ENCODE results near the gene MACROD2. TPM values are rescaled to one million over a fixed set of nuclear protein-coding genes. Genes with fewer than 3 reads are reported as not detected.

MACROD2 gene
- total RNA-seq, 1 experiment from 2014 or later: 3.7 TPM

- H3K36me3 ChIP-seq (ENCODE audit: control insufficient read depth in 1 of 2, insufficient read depth in 2 of 2, low read length in 2 of 2): no peaks in the 10 kb centered on the region
- H3K9me3 ChIP-seq (ENCODE audit: control insufficient read depth in 1 of 2, insufficient read depth in 1 of 2, low read depth in 1 of 2, low read length in 2 of 2): no peaks in the 10 kb centered on the region
- no peak overlapping the region for H3K4me3 ChIP-seq (replicated peaks in 1 of 2; ENCODE audit: low read depth in 1 of 2, low read length in 2 of 2)
- H3K9ac ChIP-seq (ENCODE audit: low read length): no peak overlapping the region
- ChIA-PET POLR2A (no interaction called here), CTCF (no interaction called here), RAD21 (ENCODE audit: low non-redundant PET in 1 of 2, low total read pairs in 2 of 2, uncharacterized antibody in 2 of 2, unreplicated experiment in 2 of 2) (no interaction called here)
- H3K4me1 ChIP-seq (ENCODE audit: control insufficient read depth in 1 of 2, insufficient read depth in 2 of 2, low read length in 2 of 2): no peaks in the 10 kb centered on the region; a peak in 1 of 4 replicates
- no peaks in the 10 kb centered on the region for H3K9me2 ChIP-seq (ENCODE audit: insufficient read depth)
- H3K79me2 ChIP-seq (ENCODE audit: insufficient read depth, low read length): no peaks in the 10 kb centered on the region
- no peaks in the 10 kb centered on the region for H3K27me3 ChIP-seq (ENCODE audit: insufficient read depth, low read length)
- BruUV-seq (replicated peaks): no TSS peak
- H3K4me2 ChIP-seq (ENCODE audit: low read length): no peak overlapping the region
- DNase-seq (ENCODE audit: low read depth, low spot score) (no peak), ATAC-seq (no peak)
- no peak overlapping the region for H3K27ac ChIP-seq (ENCODE audit: low read depth, low read length)
- no peaks in the 10 kb centered on the region for H4K20me1 ChIP-seq (ENCODE audit: insufficient read depth)
- H2AFZ ChIP-seq (ENCODE audit: low read depth, low read length, poor library complexity, severe bottlenecking): no peak overlapping the region
- intact Hi-C loops (cut with micrococcal nuclease): no loop called here
- TF ChIP-seq POLR2AphosphoS5 (IDR thresholded peaks at IDR 0.05; ENCODE audit: low read depth, low read length): no peak
- TF ChIP-seq ZNF274 (IDR thresholded peaks at IDR 0.05; ENCODE audit: low read depth, low read length): no peak
- no peak for TF ChIP-seq ELF1 (IDR thresholded peaks at IDR 0.05; ENCODE audit: borderline replicate concordance, low read depth)
- no peak for TF ChIP-seq POLR2A (IDR thresholded peaks at IDR 0.05; ENCODE audit: borderline replicate concordance, extremely low read depth, insufficient read depth, insufficient read length)
Observed at GRCh38 chr20:15039088-15039752, 1043.9 kb downstream of the MACROD2 start.

- no peak overlapping the region for H3K4me3 ChIP-seq (replicated peaks in 1 of 2; ENCODE audit: low read depth in 1 of 2, low read length in 2 of 2)
- no peaks in the 10 kb centered on the region for H3K9me2 ChIP-seq (ENCODE audit: insufficient read depth)
- no peaks in the 10 kb centered on the region for H4K20me1 ChIP-seq (ENCODE audit: insufficient read depth)
- no peaks in the 10 kb centered on the region for H3K9me3 ChIP-seq (ENCODE audit: control insufficient read depth in 1 of 2, insufficient read depth in 1 of 2, low read depth in 1 of 2, low read length in 2 of 2)
- TF ChIP-seq POLR2AphosphoS5 (IDR thresholded peaks at IDR 0.05; ENCODE audit: low read depth, low read length) (no peak), CEBPB (IDR thresholded peaks at IDR 0.05; ENCODE audit: low read depth) (no peak), ZFX (IDR thresholded peaks at IDR 0.05) (no peak), EZH2phosphoT487 (IDR thresholded peaks at IDR 0.05; ENCODE audit: borderline replicate concordance) (no peak), JUND (IDR thresholded peaks at IDR 0.05) (no peak), ZNF274 (IDR thresholded peaks at IDR 0.05; ENCODE audit: low read depth, low read length) (no peak), REST (IDR thresholded peaks at IDR 0.05; ENCODE audit: low read depth) (no peak), CTCF (IDR thresholded peaks at IDR 0.05 in 2 of 3, conservative IDR thresholded peaks at IDR 0.05 in 1 of 3; ENCODE audit: borderline replicate concordance in 1 of 3, insufficient read depth in 1 of 3, low read depth in 2 of 3, low read length in 2 of 3) (no peak), POLR2A (IDR thresholded peaks at IDR 0.05; ENCODE audit: borderline replicate concordance, extremely low read depth, insufficient read depth, insufficient read length) (no peak), TCF7L2 (IDR thresholded peaks at IDR 0.05; ENCODE audit: borderline replicate concordance, extremely low read depth, insufficient read depth, insufficient read length) (no peak), SIN3A (IDR thresholded peaks at IDR 0.05; ENCODE audit: low read depth) (no peak), EGR1 (IDR thresholded peaks at IDR 0.05; ENCODE audit: low read depth) (no peak), RAD21 (IDR thresholded peaks at IDR 0.05; ENCODE audit: low read depth) (no peak)
- CTCF ChIA-PET: no interaction called here
- no peaks in the 10 kb centered on the region for H3K27me3 ChIP-seq (ENCODE audit: insufficient read depth, low read length)
- no peaks in the 10 kb centered on the region; a peak in 1 of 4 replicates for H3K4me1 ChIP-seq (ENCODE audit: control insufficient read depth in 1 of 2, insufficient read depth in 2 of 2, low read length in 2 of 2)
- H3K36me3 ChIP-seq (ENCODE audit: control insufficient read depth in 1 of 2, insufficient read depth in 2 of 2, low read length in 2 of 2): no peaks in the 10 kb centered on the region
- ATAC-seq (no peak), DNase-seq (ENCODE audit: low read depth, low spot score) (no peak)
- H2AFZ ChIP-seq (ENCODE audit: low read depth, low read length, poor library complexity, severe bottlenecking): no peak overlapping the region
- no peak overlapping the region for H3K4me2 ChIP-seq (ENCODE audit: low read length)
- intact Hi-C loops (cut with micrococcal nuclease): no loop called here
- RAD21 ChIA-PET (ENCODE audit: low non-redundant PET in 1 of 2, low total read pairs in 2 of 2, uncharacterized antibody in 2 of 2, unreplicated experiment in 2 of 2): no interaction called here
- no peaks in the 10 kb centered on the region for H3K79me2 ChIP-seq (ENCODE audit: insufficient read depth, low read length)
- BruUV-seq (replicated peaks): no TSS peak
- POLR2A ChIA-PET: no interaction called here
- H3K9ac ChIP-seq (ENCODE audit: low read length): no peak overlapping the region
- no peak overlapping the region for H3K27ac ChIP-seq (ENCODE audit: low read depth, low read length)
Observed at GRCh38 chr20:15042723-15043122, 1047.4 kb downstream of the MACROD2 start.

All from HCT116 (cell line).